ENCODE data around the gene RAB10. TPM values are rescaled to one million over a fixed set of nuclear protein-coding genes. Genes with fewer than 3 reads are reported as not detected.

RAB10 gene
- total and polyA plus RNA-seq, 2 of the 13 experiments (the other 11 are each of a cell fraction or from before 2014, with no cell fraction given) = 48.2 to 120 TPM

DNA sequence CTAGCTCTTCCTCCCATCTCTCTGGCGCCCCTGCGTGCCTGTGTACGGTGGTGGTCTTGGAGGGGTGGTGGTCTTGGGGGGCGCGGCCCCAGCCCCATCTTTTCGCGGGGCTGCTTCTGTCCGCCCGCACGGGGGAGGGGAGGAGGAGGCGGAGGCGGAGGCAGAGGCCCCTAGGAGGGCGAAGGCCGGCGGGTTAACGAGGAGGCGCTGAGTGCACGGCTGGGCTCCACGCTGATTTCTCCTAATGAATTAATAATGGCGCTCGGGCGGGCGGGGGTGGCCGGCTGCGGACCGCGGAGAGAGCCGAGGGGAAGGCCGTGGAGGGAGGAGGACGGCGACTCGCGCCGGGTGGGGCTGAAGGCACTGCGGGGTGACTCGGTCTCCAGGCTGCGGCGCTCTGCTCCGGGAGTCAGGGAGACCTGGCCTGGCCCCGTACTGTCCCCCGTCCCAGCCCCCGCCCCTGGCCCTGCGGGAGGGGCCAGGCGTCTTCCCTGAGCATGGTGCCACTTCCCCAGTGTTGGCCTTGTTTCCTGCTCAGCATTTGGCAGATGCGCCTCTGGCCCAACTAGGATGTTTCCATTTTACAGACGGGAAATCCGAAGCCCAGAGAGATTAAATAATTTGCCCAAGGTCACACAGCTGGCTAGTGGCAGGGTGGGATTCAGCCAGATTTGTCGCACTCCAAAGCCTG lies 145.0 kb downstream of the RAB10 start (continued):
- TF ChIP-seq, protein P1, sequence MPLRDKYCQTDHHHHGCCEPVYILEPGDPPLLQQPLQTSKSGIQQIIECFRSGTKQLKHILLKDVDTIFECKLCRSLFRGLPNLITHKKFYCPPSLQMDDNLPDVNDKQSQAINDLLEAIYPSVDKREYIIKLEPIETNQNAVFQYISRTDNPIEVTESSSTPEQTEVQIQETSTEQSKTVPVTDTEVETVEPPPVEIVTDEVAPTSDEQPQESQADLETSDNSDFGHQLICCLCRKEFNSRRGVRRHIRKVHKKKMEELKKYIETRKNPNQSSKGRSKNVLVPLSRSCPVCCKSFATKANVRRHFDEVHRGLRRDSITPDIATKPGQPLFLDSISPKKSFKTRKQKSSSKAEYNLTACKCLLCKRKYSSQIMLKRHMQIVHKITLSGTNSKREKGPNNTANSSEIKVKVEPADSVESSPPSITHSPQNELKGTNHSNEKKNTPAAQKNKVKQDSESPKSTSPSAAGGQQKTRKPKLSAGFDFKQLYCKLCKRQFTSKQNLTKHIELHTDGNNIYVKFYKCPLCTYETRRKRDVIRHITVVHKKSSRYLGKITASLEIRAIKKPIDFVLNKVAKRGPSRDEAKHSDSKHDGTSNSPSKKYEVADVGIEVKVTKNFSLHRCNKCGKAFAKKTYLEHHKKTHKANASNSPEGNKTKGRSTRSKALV (CRISPR knock-in tag; IDR thresholded peaks at IDR 0.05) = 0 out of 2 replicates have a peak, but pooled peaks have one; percentile 35
- no peak for TF ChIP-seq KDM5A (IDR thresholded peaks at IDR 0.05; ENCODE audit: borderline replicate concordance, low read length)
- no peak for TF ChIP-seq HDAC2 (CRISPR knock-in tag; IDR thresholded peaks at IDR 0.05)
- TF ChIP-seq ZNF720 (CRISPR knock-in tag; IDR thresholded peaks at IDR 0.05) = no peak
- no peak for TF ChIP-seq ZNF12 (CRISPR knock-in tag; IDR thresholded peaks at IDR 0.05)
- no peak for TF ChIP-seq KDM2A (CRISPR knock-in tag; IDR thresholded peaks at IDR 0.05; ENCODE audit: borderline replicate concordance, low read depth)
- no peak for TF ChIP-seq ZNF670 (CRISPR knock-in tag; IDR thresholded peaks at IDR 0.05; ENCODE audit: borderline replicate concordance)
- no peak for TF ChIP-seq NCOA5 (CRISPR knock-in tag; IDR thresholded peaks at IDR 0.05)
- TF ChIP-seq, protein P2, sequence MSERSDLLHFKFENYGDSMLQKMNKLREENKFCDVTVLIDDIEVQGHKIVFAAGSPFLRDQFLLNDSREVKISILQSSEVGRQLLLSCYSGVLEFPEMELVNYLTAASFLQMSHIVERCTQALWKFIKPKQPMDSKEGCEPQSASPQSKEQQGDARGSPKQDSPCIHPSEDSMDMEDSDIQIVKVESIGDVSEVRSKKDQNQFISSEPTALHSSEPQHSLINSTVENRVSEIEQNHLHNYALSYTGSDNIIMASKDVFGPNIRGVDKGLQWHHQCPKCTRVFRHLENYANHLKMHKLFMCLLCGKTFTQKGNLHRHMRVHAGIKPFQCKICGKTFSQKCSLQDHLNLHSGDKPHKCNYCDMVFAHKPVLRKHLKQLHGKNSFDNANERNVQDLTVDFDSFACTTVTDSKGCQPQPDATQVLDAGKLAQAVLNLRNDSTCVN (CRISPR knock-in tag; IDR thresholded peaks at IDR 0.05; ENCODE audit: borderline replicate concordance) = no peak
- no peak for TF ChIP-seq ZBTB42 (CRISPR knock-in tag; IDR thresholded peaks at IDR 0.05)
- TF ChIP-seq, protein P3, sequence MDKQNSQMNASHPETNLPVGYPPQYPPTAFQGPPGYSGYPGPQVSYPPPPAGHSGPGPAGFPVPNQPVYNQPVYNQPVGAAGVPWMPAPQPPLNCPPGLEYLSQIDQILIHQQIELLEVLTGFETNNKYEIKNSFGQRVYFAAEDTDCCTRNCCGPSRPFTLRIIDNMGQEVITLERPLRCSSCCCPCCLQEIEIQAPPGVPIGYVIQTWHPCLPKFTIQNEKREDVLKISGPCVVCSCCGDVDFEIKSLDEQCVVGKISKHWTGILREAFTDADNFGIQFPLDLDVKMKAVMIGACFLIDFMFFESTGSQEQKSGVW (CRISPR knock-in tag; IDR thresholded peaks at IDR 0.05; ENCODE audit: borderline replicate concordance) = no peak
- TF ChIP-seq ZNF839 (CRISPR knock-in tag; IDR thresholded peaks at IDR 0.05; ENCODE audit: borderline replicate concordance) = no peak
- no peak for TF ChIP-seq ZNF816 (CRISPR knock-in tag; IDR thresholded peaks at IDR 0.05; ENCODE audit: borderline replicate concordance)
- TF ChIP-seq, protein P4, sequence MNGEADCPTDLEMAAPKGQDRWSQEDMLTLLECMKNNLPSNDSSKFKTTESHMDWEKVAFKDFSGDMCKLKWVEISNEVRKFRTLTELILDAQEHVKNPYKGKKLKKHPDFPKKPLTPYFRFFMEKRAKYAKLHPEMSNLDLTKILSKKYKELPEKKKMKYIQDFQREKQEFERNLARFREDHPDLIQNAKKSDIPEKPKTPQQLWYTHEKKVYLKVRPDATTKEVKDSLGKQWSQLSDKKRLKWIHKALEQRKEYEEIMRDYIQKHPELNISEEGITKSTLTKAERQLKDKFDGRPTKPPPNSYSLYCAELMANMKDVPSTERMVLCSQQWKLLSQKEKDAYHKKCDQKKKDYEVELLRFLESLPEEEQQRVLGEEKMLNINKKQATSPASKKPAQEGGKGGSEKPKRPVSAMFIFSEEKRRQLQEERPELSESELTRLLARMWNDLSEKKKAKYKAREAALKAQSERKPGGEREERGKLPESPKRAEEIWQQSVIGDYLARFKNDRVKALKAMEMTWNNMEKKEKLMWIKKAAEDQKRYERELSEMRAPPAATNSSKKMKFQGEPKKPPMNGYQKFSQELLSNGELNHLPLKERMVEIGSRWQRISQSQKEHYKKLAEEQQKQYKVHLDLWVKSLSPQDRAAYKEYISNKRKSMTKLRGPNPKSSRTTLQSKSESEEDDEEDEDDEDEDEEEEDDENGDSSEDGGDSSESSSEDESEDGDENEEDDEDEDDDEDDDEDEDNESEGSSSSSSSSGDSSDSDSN (CRISPR knock-in tag; IDR thresholded peaks at IDR 0.05) = no peak; the same call in 1 of the 2 replicates
- no peak for TF ChIP-seq ZNF446 (CRISPR knock-in tag; IDR thresholded peaks at IDR 0.05)
- TF ChIP-seq, protein P5, sequence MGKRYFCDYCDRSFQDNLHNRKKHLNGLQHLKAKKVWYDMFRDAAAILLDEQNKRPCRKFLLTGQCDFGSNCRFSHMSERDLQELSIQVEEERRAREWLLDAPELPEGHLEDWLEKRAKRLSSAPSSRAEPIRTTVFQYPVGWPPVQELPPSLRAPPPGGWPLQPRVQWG (CRISPR knock-in tag; IDR thresholded peaks at IDR 0.05; ENCODE audit: borderline replicate concordance, low read depth) = no peak
- no peak for TF ChIP-seq ZNF33A (CRISPR knock-in tag; IDR thresholded peaks at IDR 0.05; ENCODE audit: borderline replicate concordance)
- no peak for TF ChIP-seq CHD4 (IDR thresholded peaks at IDR 0.05; ENCODE audit: borderline replicate concordance, low read length)
- TF ChIP-seq, protein P6, sequence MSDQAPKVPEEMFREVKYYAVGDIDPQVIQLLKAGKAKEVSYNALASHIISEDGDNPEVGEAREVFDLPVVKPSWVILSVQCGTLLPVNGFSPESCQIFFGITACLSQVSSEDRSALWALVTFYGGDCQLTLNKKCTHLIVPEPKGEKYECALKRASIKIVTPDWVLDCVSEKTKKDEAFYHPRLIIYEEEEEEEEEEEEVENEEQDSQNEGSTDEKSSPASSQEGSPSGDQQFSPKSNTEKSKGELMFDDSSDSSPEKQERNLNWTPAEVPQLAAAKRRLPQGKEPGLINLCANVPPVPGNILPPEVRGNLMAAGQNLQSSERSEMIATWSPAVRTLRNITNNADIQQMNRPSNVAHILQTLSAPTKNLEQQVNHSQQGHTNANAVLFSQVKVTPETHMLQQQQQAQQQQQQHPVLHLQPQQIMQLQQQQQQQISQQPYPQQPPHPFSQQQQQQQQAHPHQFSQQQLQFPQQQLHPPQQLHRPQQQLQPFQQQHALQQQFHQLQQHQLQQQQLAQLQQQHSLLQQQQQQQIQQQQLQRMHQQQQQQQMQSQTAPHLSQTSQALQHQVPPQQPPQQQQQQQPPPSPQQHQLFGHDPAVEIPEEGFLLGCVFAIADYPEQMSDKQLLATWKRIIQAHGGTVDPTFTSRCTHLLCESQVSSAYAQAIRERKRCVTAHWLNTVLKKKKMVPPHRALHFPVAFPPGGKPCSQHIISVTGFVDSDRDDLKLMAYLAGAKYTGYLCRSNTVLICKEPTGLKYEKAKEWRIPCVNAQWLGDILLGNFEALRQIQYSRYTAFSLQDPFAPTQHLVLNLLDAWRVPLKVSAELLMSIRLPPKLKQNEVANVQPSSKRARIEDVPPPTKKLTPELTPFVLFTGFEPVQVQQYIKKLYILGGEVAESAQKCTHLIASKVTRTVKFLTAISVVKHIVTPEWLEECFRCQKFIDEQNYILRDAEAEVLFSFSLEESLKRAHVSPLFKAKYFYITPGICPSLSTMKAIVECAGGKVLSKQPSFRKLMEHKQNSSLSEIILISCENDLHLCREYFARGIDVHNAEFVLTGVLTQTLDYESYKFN (CRISPR knock-in tag; conservative IDR thresholded peaks at IDR 0.05) = no peak

Data from HepG2 (cell line).